GM19397 (cell line): ENCODE measurements around the gene UIMC1.
"Not testable (repeated sequence)": the region's sequence is repeated elsewhere in the genome, so short reads cannot be mapped to it uniquely, and the experiment has no call there.

Experiments used
- ATAC-seq: cut with Tn5 transposase; IDR thresholded peaks from one replicate; pipeline ENCODE4 v1.9.1; 2021; ENCODE audit warnings: mild to moderate bottlenecking, moderate library complexity; ENCODE audit not compliant: unreplicated experiment

Gene UIMC1

DNA sequence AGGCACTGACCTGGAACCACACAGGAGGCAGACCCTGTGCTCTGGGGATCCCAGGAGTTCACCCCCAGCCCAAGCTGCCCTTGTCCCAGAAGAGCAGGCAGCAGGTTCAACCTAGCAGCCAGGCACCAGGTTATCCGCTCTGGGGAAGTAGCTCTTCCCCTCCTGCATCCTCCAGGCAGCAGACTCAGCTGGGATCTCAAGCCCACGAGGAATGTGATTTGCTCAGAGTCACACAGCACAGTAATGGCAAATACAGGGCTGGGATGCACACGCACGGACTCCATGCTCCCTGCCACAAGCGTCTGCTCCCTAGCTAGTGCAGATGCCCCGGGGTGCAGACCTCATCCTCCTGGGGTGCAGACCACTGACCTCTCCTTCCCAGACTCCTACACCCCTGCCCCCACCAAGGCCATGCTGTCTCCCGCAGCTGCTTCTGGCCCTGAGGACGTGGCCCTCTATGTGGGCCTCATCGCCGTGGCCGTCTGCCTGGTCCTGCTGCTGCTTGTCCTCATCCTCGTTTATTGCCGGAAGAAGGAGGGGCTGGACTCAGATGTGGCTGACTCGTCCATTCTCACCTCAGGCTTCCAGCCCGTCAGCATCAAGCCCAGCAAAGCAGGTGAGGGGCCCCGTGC lies 132.9 kb downstream of the UIMC1 start:
- ATAC-seq, result no peak

DNA sequence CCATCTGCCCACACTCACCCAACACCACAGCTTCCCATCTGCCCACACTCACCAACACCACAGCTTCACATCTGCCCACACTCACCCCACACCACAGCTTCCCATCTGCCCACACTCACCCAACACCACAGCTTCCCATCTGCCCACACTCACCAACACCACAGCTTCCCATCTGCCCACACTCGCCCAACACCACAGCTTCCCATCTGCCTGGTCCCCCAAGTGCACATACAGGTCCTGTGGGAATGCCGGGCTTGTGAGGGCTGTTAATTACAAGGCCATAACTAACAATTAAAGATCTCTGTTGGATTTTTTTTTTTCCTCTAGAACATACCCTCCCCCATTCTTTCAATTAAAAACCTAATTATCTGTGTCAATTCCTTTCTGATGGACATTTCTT lies 133.6 kb downstream of the UIMC1 start:
- not testable (repeated sequence) for ATAC-seq

DNA sequence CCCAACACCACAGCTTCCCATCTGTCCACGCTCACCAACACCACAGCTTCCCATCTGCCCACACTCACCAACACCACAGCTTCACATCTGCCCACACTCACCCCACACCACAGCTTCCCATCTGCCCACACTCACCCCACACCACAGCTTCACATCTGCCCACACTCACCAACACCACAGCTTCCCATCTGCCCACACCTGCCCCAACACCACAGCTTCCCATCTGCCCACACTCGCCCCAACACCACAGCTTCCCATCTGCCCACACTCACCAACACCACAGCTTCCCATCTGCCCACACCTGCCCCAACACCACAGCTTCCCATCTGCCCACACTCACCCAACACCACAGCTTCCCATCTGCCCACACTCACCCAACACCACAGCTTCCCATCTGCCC lies 134.0 kb downstream of the UIMC1 start:
- ATAC-seq, result not testable (repeated sequence)

DNA sequence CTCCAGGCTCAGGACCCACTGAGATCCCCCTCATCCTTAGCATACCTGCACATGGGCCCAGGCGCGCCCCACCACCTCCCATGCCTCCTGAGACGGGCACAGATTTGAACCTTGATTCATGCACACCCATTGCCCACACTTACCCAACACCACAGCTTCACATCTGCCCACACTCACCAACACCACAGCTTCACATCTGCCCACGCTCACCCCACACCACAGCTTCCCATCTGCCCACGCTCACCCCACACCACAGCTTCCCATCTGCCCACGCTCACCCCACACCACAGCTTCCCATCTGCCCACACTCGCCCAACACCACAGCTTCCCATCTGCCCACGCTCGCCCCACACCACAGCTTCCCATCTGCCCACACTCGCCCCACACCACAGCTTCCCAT lies 135.9 kb downstream of the UIMC1 start:
- not testable (repeated sequence) for ATAC-seq

- ATAC-seq, result no peak
These were observed 136.4 kb downstream of the UIMC1 start for GRCh38 chr5:176870110-176870591.

DNA sequence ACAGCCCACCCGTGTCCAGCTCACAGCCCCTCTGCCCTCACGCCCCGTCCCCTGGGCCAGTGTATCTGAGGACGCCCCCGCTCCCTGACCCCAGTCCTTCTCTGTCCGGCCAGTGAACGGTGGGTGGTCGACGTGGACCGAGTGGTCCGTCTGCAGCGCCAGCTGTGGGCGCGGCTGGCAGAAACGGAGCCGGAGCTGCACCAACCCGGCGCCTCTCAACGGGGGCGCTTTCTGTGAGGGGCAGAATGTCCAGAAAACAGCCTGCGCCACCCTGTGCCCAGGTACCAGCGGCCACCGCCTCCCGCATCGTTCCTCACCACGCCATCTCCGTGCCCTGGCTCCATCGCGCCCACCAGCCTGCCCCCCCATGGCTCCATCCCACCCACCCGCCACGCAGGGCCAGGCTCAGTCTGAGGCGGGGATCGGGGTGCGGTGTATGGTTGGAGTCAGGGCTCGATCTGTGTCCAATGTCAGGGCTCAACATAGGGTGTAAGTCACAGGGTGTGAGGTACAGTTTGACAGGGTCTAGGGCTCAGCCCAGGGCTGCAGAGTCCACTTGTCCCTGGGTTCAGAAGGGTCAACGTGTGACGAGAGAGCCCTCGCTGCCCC lies 137.0 kb downstream of the UIMC1 start:
- ATAC-seq, result no peak

DNA sequence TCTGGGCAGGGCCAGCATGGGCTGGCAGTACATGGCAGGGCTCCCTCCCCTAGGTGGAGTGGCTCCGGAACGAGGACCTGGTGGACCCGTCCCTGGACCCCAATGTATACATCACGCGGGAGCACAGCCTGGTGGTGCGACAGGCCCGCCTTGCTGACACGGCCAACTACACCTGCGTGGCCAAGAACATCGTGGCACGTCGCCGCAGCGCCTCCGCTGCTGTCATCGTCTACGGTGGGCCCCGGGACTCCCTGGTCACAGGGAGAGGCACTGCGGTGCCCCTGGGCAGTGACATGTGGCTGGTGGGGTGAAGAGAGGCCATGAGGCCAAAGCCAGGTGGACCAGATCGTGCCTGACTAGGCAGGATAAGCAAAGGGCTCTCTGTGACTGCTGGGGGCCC lies 137.8 kb downstream of the UIMC1 start:
- no peak for ATAC-seq

- no peak for ATAC-seq
These were observed 138.5 kb downstream of the UIMC1 start for GRCh38 chr5:176868126-176868525.

GRCh38 chr5:176866707-176867310 lies 139.8 kb downstream of the UIMC1 start:
- no peak for ATAC-seq

GRCh38 chr5:176865964-176866363 lies 140.6 kb downstream of the UIMC1 start:
- no peak for ATAC-seq

DNA sequence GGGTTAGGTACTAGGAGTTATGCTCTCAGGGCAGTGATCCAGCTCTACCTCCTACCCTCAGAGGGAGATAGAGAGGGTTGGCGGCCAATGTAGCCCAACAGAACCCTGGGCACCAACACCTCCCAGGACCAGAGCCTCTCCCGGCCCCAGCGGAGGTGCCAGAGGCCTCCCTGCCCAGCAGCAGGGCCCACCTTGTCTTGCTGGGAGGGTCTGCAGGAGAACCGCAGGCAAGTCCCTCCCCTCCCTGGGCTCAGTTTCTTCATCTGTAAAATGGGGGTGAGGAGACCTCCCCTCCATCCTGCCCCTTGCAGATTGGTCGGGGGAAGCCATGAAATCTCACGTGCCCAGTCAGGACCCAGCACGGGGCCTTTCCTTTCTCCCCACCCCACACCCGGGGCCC lies 141.8 kb downstream of the UIMC1 start:
- ATAC-seq, result no peak

DNA sequence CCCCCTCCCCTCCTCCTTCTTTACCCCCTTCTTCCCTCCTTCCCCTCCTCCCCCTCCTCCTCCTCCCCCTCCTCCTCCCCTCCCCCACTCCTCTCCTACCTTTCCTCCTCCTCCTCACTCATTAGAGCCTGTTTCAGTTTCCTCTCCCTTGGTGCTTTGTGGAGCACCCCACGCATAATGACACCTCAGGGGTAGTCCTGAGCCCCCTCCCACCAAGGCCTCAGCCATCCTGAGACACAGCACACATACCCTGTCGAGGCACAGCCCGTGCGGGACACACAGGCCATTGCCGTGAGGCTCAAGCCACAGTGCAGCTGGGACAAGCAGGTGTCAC lies 142.8 kb downstream of the UIMC1 start:
- no peak for ATAC-seq

DNA sequence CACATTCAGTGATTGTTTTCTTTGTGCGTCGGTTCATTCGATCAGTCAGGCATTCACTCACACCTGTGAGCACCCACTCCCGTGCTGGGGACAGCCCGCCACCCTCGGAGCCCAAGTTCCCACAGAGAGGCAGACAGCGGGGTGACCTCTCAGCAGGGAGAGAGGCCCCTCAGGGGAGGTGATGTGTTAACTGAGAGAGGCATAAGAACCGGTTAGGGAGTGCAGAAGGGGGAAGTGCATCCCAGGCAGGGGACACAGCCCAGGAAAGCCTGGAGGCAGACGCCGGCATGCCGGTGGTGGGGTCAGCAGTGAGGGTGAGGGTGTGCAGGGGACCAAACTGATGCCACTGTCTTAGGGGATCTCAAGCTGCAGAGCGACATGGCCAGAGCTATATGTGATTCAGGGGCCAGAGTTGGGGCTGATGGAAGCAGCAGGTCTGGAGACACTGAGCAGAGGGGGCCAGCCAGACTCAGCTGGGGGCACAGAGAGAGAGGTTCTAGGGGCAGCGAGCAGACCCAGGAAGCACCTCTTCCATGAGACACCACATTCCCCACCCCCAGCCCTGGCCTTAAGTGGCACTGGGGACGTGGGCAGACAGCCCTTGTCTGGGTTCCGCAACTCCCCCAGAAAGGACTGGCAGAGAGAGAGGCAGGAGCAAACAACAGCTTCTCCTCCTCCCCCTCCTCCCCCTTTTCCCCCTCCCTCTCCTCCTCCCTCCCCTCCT lies 143.4 kb downstream of the UIMC1 start:
- no peak for ATAC-seq

DNA sequence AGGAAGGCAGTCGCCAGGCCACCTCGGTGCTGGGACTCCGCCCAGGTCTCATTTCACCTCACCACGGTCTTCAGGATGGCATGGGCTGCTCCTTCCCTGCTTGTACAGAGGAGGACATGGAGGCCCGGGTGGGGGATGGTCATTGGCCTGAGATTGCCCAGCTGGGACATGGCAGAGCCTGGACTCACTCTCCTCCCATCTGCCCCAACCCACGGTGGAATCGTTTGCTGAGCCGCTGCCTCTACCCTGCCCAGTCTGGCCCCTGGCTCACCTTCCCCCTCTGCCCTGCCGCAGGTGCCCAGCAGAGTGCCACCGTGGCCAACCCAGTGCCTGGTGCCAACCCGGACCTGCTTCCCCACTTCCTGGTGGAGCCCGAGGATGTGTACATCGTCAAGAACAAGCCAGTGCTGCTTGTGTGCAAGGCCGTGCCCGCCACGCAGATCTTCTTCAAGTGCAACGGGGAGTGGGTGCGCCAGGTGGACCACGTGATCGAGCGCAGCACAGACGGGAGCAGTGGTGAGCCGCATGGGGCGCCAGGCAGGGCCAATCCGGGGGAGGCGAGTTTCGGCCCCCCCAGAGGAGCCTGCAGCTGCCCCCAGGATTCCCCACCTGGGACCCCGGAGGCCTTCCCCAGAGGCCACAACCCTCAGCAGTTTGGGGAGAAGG lies 144.1 kb downstream of the UIMC1 start:
- no peak for ATAC-seq

- ATAC-seq, result no peak
These were observed 145.3 kb downstream of the UIMC1 start for GRCh38 chr5:176861276-176861675.

DNA sequence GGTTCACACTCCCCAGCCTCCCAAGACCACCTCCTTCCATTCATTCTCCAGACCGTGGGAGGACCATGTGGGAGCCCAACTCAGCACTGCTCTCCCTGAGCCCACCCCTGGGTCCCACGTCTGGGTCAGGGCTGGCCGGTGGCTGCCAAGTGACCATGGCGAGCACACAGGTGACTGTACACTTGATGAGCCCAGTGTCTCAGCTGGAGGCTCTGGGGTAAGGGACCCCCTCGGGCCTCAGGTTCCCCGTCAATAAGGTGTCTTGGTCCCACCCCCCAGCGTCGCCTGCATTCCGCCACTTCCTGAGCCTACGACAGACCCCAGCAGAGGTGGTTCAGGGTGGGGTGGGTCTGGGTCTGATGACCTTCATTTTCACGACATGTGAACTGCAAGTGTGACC lies 146.2 kb downstream of the UIMC1 start:
- ATAC-seq, result no peak

GRCh38 chr5:176859916-176860315 lies 146.7 kb downstream of the UIMC1 start:
- no peak for ATAC-seq

DNA sequence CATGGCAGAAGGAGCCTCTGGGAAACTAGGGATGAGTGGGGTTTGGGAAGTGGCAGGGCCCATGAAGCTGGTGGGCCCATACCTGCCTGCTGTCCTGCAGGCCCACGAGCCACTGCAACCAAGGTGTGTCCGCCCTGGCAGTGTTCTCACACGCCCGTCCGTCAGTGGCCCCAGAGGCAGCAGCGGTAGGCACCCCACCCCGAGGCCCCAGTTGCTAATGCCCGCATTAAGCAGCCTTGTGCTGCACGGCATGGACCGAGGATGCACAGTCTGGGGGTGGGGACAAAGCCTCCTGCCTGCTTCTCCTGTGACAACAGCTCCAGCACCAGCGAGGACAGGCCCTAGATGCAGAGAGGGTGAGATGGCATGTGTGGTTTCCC lies 148.7 kb downstream of the UIMC1 start:
- no peak for ATAC-seq

GRCh38 chr5:176857216-176857893 lies 149.2 kb downstream of the UIMC1 start:
- no peak for ATAC-seq

DNA sequence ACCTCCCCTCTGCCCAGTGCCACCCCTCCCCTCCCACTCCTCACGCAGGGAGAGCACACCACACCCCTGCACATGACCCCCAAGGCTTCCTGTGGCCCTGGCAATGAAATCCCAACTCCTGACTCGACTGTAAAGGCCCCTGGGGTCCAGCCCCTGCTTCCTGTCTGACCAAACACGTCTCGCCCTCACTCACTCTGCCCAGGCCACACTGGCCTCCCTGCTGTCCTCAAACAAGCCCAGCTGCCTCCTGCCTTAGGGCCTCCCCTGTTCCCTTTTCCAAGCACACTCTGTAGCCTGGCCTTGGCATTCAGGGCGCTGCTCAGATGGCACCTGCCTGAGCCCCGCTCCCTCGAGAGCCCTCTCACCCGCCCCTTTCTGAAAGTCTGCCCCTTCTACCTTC lies 149.8 kb downstream of the UIMC1 start:
- ATAC-seq, result no peak

- no peak for ATAC-seq
These were observed 151.0 kb downstream of the UIMC1 start for GRCh38 chr5:176855598-176855997.
